GM12801 (cell line): ENCODE data around the gene JAM3.

ENCODE experiments used
- TF ChIP-seq, protein P1 (sequence below): IDR thresholded peaks from one replicate; pipeline ENCODE4 v1.5.1; 2011; ENCODE audit warnings: control low read depth; ENCODE audit not compliant: insufficient read length; ENCODE audit errors: extremely low read depth

Gene JAM3

DNA sequence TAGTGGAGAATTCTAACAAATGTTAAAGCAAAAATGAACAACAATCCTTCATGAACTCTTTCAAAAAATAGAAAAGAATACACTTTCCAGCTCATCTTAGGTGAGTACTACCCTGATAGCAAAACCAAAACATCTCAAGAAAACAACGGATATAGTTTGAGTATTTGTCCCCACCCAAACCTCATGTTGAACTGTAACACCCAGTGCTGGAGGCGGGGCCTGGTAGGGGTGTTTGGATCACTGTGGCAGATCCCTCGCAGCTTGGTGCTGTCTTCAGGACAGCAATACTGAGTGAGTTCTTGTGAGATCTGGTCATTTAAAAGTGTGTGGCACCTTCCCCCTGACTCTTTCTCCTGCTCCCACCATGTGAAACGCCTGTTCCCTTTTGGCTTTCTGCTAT, 127.9 kb downstream of the JAM3 start:
- TF ChIP-seq, protein P1, sequence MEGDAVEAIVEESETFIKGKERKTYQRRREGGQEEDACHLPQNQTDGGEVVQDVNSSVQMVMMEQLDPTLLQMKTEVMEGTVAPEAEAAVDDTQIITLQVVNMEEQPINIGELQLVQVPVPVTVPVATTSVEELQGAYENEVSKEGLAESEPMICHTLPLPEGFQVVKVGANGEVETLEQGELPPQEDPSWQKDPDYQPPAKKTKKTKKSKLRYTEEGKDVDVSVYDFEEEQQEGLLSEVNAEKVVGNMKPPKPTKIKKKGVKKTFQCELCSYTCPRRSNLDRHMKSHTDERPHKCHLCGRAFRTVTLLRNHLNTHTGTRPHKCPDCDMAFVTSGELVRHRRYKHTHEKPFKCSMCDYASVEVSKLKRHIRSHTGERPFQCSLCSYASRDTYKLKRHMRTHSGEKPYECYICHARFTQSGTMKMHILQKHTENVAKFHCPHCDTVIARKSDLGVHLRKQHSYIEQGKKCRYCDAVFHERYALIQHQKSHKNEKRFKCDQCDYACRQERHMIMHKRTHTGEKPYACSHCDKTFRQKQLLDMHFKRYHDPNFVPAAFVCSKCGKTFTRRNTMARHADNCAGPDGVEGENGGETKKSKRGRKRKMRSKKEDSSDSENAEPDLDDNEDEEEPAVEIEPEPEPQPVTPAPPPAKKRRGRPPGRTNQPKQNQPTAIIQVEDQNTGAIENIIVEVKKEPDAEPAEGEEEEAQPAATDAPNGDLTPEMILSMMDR, result no peak

DNA sequence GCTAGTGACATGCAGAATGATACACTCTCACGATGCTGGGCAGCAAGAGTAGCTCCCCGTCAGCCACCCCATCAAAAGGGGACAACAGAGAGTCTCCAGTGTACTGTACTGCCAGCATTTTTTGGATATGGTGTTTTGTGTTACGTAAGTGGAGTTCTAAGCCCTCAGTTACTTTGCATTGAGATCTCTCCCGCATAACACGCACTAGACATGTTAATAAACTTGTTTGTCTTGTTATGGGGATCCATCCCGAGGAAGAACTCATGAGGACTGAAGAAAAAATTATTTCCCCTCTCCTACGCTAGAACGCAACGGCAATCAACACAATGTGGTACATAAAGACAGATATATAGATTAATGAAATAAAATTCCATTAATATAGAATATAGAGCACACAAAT, 130.7 kb downstream of the JAM3 start:
- TF ChIP-seq, protein P1, result no peak

DNA sequence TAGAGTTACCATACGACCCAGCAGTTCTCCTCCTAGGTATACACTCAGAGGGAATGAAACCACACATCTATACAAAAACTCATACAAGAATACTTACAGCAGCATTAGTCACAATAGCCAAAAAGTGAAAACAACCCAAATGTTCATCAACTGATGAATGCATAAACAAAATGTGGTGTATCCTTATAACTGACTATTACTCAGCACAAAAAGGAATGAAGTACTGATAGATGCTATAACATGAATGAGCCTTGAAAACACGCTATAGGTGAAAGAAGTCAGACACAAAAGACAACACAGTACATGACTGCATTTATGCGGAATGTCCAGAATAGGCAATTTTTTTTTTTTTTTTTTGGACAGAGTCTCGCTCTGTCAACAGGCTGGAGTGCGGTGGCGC, 131.8 kb downstream of the JAM3 start:
- TF ChIP-seq, protein P1, result no peak
